HUDEP-2 (cell line): ENCODE measurements around the gene RPS21.

ENCODE experiments used
- DNase-seq, 76 experiments: peaks; one replicate each; lab custom pipeline; 2025; ENCODE audit not compliant: unreplicated experiment in 76 of 76; lab: John Stamatoyannopoulos, UW

Gene RPS21

GRCh38 chr20:62374331-62375152, 12.4 kb upstream of the RPS21 start:
- DNase-seq, result no peak

GRCh38 chr20:62376112-62377063, 10.5 kb upstream of the RPS21 start:
- DNase-seq, result no peak

GRCh38 chr20:62377064-62377461, 9.8 kb upstream of the RPS21 start:
- DNase-seq, result no peak

GRCh38 chr20:62377615-62378178, 9.2 kb upstream of the RPS21 start:
- DNase-seq, result peak in 24 of 76 experiments; percentile 11 to 62 (median 33)

GRCh38 chr20:62378215-62378614, 8.7 kb upstream of the RPS21 start:
- DNase-seq, result no peak

- DNase-seq, result peak in 10 of 76 experiments; percentile 9 to 50 (median 34)
Measured at GRCh38 chr20:62381202-62381797, 5.6 kb upstream of the RPS21 start.

DNA sequence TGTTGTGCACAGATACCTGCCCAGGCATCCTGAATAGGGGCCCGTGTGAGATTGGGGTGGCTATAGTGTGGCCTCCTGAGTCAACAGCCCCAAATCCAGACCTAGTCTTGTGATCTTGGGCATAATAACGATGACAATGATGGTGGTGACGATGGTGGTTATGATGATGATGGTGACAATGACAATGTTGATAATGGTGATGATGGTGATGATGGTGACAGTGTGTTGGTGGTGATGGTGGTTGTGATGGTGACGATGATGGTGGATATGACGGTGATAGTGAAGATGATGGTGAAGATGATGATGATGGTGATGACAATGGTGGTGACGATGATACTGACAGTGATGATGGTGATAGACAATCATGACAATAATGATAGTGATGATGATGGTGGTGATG, 5.1 kb upstream of the RPS21 start:
- no peak for DNase-seq

DNA sequence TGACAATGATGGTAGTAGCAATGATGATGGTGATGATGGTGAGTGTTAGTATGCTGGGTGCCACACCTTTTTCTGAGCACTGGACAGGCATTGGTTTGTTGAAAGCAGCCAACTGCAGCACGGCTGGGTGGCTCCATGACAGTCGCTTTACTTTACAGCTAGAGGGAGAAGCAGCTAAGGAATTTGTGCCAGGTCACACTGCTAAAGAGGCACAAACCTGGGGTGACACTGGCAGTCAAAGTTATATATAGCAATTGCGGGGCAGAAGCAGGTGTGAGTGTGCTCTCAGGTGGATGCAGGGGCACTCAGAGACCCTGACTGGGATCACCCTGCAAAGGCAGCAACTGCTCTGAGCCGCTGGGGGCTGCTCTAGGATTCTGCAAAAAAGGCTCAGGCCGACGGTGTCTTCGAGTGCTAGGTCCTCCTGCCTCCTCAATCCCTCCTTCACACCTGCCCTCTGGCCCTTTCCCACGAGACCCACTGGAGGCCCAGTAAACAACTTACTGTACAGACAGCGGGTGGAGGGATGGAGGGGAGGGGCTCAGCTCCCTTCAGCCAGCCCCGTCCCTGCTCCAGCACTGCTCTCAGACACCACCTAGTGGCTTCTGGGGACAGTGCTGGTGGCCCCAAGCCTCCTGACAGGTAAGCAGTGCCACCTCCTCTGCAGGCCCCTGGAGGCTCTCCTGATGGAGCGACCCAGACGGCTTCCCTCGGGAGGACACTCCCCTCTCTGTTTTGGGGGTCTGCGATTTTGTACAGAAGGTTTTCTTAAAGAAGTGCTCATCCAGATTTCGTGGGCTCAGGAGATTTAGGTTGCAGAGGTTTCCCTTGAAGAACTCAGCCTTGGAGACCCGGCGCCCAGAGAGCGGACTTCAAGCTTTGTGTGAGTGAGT, 4.4 kb upstream of the RPS21 start:
- peak in 67 of 76 experiments; percentile 19 to 81 (median 61) for DNase-seq

- no peak for DNase-seq
Measured at GRCh38 chr20:62387219-62387913, 463 bp downstream of the RPS21 start.

- DNase-seq, result peak in 1 of 76 experiments; percentile 10
Measured at GRCh38 chr20:62387933-62388635, 1.2 kb downstream of the RPS21 start.

DNA sequence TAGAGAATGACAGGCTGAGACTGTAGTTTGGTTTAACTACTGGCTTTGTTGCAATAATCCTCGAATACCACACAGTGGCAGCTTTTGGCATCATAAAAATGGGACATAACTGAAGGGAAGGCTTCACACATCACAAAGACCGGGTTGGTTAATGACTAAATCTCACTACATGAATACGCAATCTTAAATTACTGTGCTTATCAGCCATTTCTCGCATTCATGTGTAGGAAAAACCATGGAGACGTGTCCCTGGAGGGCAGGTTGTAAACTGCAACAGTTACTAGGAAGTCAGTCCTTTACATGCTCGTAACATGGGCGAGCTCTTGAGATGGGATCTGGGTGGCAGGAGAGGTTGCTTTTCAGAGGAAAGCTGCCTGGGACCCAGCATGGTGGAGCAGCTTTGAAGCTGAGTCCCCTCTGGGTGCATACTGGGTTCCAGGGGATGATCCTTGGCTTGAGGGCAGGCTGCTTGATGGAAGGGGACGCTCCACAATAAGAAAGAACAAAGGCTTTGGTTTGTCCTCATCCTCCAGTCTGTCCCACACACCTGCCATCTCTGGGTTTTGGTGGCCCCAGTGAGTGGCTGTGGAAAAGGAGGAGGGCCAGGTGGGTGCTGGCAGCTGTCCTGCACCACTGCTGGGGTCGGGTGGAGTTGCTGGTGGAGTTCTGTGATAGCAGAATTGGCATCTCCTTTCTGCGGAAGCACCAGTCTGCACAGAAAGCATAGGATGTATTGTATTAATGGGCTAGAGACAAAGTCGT, 2.1 kb downstream of the RPS21 start:
- DNase-seq, result peak in 4 of 76 experiments; percentile 11 to 31 (median 21)

DNA sequence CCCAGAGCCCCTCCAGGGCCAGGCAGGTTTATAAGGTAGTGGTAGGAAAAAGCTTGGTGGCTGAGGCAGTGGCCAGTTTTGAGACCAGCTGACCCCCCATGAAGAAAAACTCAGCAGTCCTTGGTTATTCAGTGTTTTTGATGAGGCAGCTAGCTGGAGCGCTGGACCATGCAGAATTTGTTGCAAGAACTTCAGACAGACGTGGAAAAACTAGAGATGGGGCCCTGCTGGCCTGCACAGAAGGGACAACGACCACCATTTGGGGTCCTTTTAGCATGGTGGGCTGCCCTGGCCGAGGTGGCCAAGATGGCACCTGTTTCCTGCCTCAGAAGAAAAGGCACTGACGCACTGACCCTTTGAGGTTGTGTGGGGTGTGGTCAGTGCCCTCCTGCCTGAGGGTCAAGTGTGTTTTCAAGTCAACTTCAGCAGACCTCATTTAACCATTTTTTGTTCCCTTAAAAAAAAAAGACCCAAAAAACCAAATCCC, 2.7 kb downstream of the RPS21 start:
- DNase-seq, result no peak

GRCh38 chr20:62390317-62391164, 3.6 kb downstream of the RPS21 start:
- DNase-seq, result no peak

DNA sequence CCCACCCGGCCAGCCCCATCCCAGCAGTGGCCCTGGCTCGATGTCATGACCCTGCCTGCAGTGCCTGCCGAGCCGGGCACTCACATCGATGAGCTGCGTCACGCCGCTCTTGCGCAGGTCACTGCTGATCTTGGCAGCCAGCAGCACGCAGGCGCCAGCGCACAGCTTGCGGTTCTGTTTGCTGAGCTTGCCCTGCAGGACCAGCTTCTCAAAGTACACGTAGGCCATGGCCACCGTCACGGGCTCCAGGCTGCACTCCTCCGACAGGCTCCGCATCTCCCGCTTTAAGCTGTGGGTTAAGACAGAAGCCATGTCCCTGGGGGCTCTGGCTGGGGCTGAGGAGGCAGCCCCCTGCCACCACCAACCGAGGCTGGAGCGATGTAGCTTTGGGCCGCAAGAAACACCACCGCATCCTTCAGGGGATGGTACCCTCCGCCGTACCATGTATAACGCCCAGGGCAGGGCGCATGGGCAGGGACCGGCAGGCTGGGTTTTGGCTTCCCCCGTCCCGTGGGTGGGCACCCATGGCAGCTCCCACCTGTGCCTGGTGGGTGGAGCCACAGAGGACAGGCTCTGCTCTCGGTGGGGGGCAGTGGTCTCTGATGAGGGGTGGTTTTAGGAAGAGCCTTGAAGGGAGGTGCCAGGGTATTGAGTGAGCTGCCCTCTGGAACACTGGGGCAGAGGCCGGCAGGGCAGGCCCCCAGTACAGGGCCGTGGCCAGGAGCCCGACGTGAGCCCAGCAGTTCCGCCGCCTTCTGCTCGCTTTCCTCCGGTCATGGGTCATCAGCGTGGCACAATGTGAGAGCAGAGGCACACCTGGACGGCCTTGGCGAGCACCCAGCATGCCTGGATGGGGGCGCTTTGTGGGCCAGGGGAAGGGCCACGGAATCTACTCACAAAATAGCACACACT, 4.5 kb downstream of the RPS21 start:
- no peak for DNase-seq

DNA sequence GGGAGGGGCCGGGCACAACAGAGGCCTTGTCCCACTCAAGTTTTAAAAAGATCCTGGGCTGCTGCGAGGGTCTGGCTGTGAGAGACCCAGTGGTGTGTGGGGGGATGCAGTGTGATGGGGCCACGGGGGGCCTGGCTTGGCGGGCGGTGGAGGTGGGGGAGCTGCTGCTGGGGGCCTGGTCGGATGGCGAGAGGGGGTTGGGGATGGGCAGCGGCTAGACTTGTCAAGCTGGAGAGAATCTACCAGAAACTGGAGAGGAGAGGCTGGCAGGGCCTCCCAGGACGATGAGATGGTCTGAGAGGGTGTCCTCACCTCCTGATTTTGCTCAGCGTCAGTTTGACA, 5.1 kb downstream of the RPS21 start:
- DNase-seq, result no peak
